ENCODE measurements around the gene MYO5B. TPM values are rescaled to one million over a fixed set of nuclear protein-coding genes. Genes with fewer than 3 reads are reported as not detected.
"Not testable (repeated sequence)": the region's sequence is repeated elsewhere in the genome, so short reads cannot be mapped to it uniquely, and the experiment has no call there.

MYO5B gene
- total RNA-seq, 2 experiments from 2014 or later = 0.18 to 0.23 TPM

GRCh38 chr18:49837316-49837835 lies 357.6 kb downstream of the MYO5B start:
- H3K27ac Mint-ChIP-seq; H3K36me3 Mint-ChIP-seq (ENCODE audit: low read depth); POLR2A ChIA-PET; H3K4me1 Mint-ChIP-seq; ATAC-seq; H3K4me3 Mint-ChIP-seq; H3K27me3 Mint-ChIP-seq; DNase-seq; intact Hi-C loops (cut with DNase I, micrococcal nuclease); H3K9me3 Mint-ChIP-seq (ENCODE audit: low read depth): not testable (repeated sequence)
- CTCF ChIA-PET = interaction anchor here (0.5 kb wide), 1 partner anchor 218 kb away, joined by 3 read pairs; no protein-coding TSS in a partner anchor

- Mint-ChIP-seq H3K27me3 (no peaks in the 10 kb centered on the region), H3K4me3 (no peak overlapping the region), H3K27ac (no peak overlapping the region), H3K4me1 (no peaks in the 10 kb centered on the region), H3K36me3 (ENCODE audit: low read depth) (no peaks in the 10 kb centered on the region), H3K9me3 (ENCODE audit: low read depth) (no peaks in the 10 kb centered on the region)
- ATAC-seq (no peak), DNase-seq (no peak)
- intact Hi-C loops (cut with DNase I, micrococcal nuclease) = no loop called here
- POLR2A ChIA-PET = no interaction called here
- CTCF ChIA-PET = no interaction called here
Measured at GRCh38 chr18:49835405-49835804, 359.5 kb downstream of the MYO5B start.

DNA sequence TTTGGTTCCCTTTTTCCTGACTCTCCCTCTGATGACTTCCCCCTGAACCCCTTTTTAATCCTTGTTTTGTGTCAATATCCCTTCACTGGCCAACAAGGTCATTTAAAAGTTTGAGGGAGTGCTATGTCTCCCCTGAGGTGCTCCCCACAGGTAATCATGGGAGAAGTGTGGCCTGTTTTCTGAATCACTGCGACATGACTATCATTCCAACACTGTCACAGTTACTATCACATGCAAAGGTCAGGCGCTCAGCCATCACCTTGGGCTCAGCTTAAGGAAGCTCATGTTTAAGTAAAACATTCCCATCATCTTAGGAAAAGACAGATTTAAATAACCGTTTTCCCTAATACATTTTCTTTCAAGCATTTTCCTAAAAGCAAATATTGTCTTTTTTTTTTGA lies 360.7 kb downstream of the MYO5B start:
- DNase-seq (no peak), ATAC-seq (no peak)
- H3K4me3 Mint-ChIP-seq = no peak overlapping the region
- H3K27me3 Mint-ChIP-seq = no peaks in the 10 kb centered on the region
- H3K36me3 Mint-ChIP-seq (ENCODE audit: low read depth) = no peaks in the 10 kb centered on the region
- H3K9me3 Mint-ChIP-seq (ENCODE audit: low read depth) = peaks cover 4% of the 10 kb centered on the region
- intact Hi-C loops (cut with DNase I, micrococcal nuclease) = no loop called here
- no peak overlapping the region for H3K27ac Mint-ChIP-seq
- H3K4me1 Mint-ChIP-seq = no peaks in the 10 kb centered on the region
- ChIA-PET POLR2A (interaction anchor here (0.7 kb wide), 1 partner anchor 68 kb away, joined by 6 read pairs; no protein-coding TSS in a partner anchor), CTCF (no interaction called here)

DNA sequence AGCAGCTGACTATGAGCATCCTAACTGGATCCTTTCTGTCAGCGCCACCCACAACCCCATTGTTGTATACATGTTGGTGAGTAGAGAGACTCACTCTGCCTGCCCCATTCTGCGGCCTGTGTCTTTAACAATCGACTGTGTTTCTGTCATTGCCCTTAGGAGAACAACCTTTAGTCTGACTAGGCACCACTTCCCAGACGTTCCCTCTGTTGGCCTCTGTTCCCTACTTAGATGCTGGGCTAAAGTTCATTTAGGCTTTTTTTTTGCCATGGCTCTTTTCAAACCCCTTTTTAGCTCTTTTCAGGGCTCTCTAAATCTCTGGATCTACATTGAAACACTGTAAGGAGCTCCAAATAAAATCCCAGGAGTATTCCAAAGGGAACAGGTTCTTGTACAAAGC lies 361.1 kb downstream of the MYO5B start:
- Mint-ChIP-seq H3K27me3 (no peaks in the 10 kb centered on the region), H3K4me1 (no peaks in the 10 kb centered on the region), H3K27ac (no peak overlapping the region), H3K9me3 (ENCODE audit: low read depth) (peaks cover 4% of the 10 kb centered on the region), H3K4me3 (no peak overlapping the region), H3K36me3 (ENCODE audit: low read depth) (no peaks in the 10 kb centered on the region)
- DNase-seq (no peak), ATAC-seq (no peak)
- intact Hi-C loops (cut with DNase I, micrococcal nuclease) = no loop called here
- POLR2A ChIA-PET = interaction anchor here (0.7 kb wide), 1 partner anchor 68 kb away, joined by 6 read pairs; no protein-coding TSS in a partner anchor
- CTCF ChIA-PET = no interaction called here

DNA sequence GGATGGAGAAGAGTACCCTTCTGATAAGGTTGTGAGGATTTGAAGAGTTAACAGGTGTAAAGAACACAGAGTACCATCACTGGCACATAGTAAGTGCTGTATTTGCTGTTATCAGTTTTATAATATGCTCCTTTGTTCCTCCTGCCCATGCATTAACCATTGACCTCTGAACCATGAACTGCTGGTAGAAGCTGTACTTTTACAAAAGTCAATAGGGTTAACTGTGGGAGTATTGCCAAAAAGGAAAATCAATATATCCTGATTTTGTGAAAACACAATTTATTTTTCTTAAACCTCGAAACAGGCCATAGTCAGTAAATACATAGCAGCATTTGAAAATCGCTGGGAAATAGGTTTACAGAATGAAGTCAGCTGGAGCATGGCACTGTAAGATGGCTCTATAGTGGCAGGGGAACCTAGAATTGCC lies 362.7 kb downstream of the MYO5B start:
- DNase-seq (no peak), ATAC-seq (no peak)
- no peak overlapping the region for H3K27ac Mint-ChIP-seq
- CTCF ChIA-PET = no interaction called here
- H3K36me3 Mint-ChIP-seq (ENCODE audit: low read depth) = peaks cover 4% of the 10 kb centered on the region
- H3K4me1 Mint-ChIP-seq = no peaks in the 10 kb centered on the region
- no peak overlapping the region for H3K4me3 Mint-ChIP-seq
- POLR2A ChIA-PET = no interaction called here
- intact Hi-C loops (cut with DNase I, micrococcal nuclease) = no loop called here
- H3K9me3 Mint-ChIP-seq (ENCODE audit: low read depth) = peaks cover 10% of the 10 kb centered on the region
- peaks cover 3% of the 10 kb centered on the region for H3K27me3 Mint-ChIP-seq

- POLR2A ChIA-PET = no interaction called here
Measured at GRCh38 chr18:49827996-49828395, 367.0 kb downstream of the MYO5B start.

GRCh38 chr18:49819823-49820671 lies 374.9 kb downstream of the MYO5B start:
- intact Hi-C loops (cut with DNase I, micrococcal nuclease) = loop anchor here (10.0 kb wide), 3 partner anchors 445 to 655 kb away; partner anchors contain the start of genes CFAP53 (in 1 of the 2) and SKA1 (in 1 of the 2)

More at GRCh38 chr18:49827996-49828395, 367.0 kb downstream of the MYO5B start:
- ATAC-seq (no peak), DNase-seq (no peak)
- intact Hi-C loops (cut with DNase I, micrococcal nuclease) = no loop called here
- peaks cover 15% of the 10 kb centered on the region for H3K9me3 Mint-ChIP-seq (ENCODE audit: low read depth)
- H3K36me3 Mint-ChIP-seq (ENCODE audit: low read depth) = peaks cover 4% of the 10 kb centered on the region
- H3K27me3 Mint-ChIP-seq = peaks cover 3% of the 10 kb centered on the region
- H3K4me3 Mint-ChIP-seq = no peak overlapping the region
- H3K27ac Mint-ChIP-seq = no peak overlapping the region
- peaks cover 2% of the 10 kb centered on the region for H3K4me1 Mint-ChIP-seq
- CTCF ChIA-PET = no interaction called here

GRCh38 chr18:49819071-49819662 lies 375.8 kb downstream of the MYO5B start:
- peaks cover 11% of the 10 kb centered on the region for H3K36me3 Mint-ChIP-seq (ENCODE audit: low read depth)
- H3K4me3 Mint-ChIP-seq = no peak overlapping the region
- H3K9me3 Mint-ChIP-seq (ENCODE audit: low read depth) = no peaks in the 10 kb centered on the region
- ATAC-seq (no peak), DNase-seq (no peak)
- ChIA-PET POLR2A (no interaction called here), CTCF (no interaction called here)
- no peaks in the 10 kb centered on the region for H3K27me3 Mint-ChIP-seq
- intact Hi-C loops (cut with DNase I, micrococcal nuclease) = loop anchor here (10.0 kb wide), 3 partner anchors 446 to 654 kb away; partner anchors contain the start of genes CFAP53 (in 1 of the 2) and SKA1 (in 1 of the 2)
- peaks cover 65% of the 10 kb centered on the region for H3K4me1 Mint-ChIP-seq
- H3K27ac Mint-ChIP-seq = peak overlapping the region; percentile 79

More at GRCh38 chr18:49819823-49820671, 374.9 kb downstream of the MYO5B start:
- H3K4me3 Mint-ChIP-seq = no peak overlapping the region
- ChIA-PET POLR2A (no interaction called here), CTCF (interaction anchor here (1.5 kb wide), 1 partner anchor 40 kb away, joined by 3 read pairs; no protein-coding TSS in a partner anchor)
- H3K27me3 Mint-ChIP-seq = no peaks in the 10 kb centered on the region
- peak; percentile 57 for DNase-seq
- peak; percentile 80 for ATAC-seq
- peaks cover 60% of the 10 kb centered on the region for H3K4me1 Mint-ChIP-seq
- H3K27ac Mint-ChIP-seq = peak overlapping the region; percentile 79
- H3K36me3 Mint-ChIP-seq (ENCODE audit: low read depth) = peaks cover 8% of the 10 kb centered on the region
- no peaks in the 10 kb centered on the region for H3K9me3 Mint-ChIP-seq (ENCODE audit: low read depth)

- DNase-seq = no peak
Measured at GRCh38 chr18:49817947-49818346, 377.0 kb downstream of the MYO5B start.

GRCh38 chr18:49815927-49816326 lies 379.0 kb downstream of the MYO5B start:
- Mint-ChIP-seq H3K36me3 (ENCODE audit: low read depth) (peaks cover 12% of the 10 kb centered on the region), H3K9me3 (ENCODE audit: low read depth) (no peaks in the 10 kb centered on the region), H3K4me3 (no peak overlapping the region), H3K4me1 (peaks cover 69% of the 10 kb centered on the region), H3K27me3 (no peaks in the 10 kb centered on the region), H3K27ac (no peak overlapping the region)
- CTCF ChIA-PET = interaction anchor here (0.5 kb wide), 1 partner anchor 45 kb away, joined by 3 read pairs; no protein-coding TSS in a partner anchor
- no peak for ATAC-seq
- POLR2A ChIA-PET = no interaction called here
- no peak for DNase-seq
- intact Hi-C loops (cut with DNase I, micrococcal nuclease) = loop anchor here (10.0 kb wide), 3 partner anchors 449 to 651 kb away; partner anchors contain the start of genes CFAP53 (in 1 of the 2) and SKA1 (in 1 of the 2)

More at GRCh38 chr18:49817947-49818346, 377.0 kb downstream of the MYO5B start:
- Mint-ChIP-seq H3K36me3 (ENCODE audit: low read depth) (peaks cover 11% of the 10 kb centered on the region), H3K4me1 (peaks cover 63% of the 10 kb centered on the region), H3K4me3 (no peak overlapping the region), H3K27me3 (no peaks in the 10 kb centered on the region), H3K27ac (no peak overlapping the region), H3K9me3 (ENCODE audit: low read depth) (no peaks in the 10 kb centered on the region)
- POLR2A ChIA-PET = no interaction called here
- intact Hi-C loops (cut with DNase I, micrococcal nuclease) = loop anchor here (10.0 kb wide), 3 partner anchors 447 to 653 kb away; partner anchors contain the start of genes CFAP53 (in 1 of the 2) and SKA1 (in 1 of the 2)
- CTCF ChIA-PET = interaction anchor here (0.9 kb wide), 1 partner anchor 52 kb away, joined by 3 read pairs; no protein-coding TSS in a partner anchor
- ATAC-seq = no peak

DNA sequence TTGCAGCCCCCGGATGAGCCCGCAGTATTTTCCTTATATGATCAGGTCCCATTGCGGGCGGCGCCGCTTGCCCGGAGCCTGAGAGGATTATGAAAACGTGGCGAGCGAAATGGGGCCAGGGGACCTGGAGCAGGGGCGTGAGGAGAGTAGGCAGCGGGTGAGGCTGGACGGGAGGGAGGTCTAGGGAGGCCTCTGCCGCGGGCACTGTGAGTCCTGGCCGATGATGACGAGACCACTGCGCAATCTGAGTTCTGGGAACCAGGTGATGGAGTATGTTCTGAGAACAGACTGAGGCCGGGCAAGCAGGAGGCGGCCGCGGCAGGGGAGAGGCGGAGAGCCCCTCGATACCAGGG lies 380.8 kb downstream of the MYO5B start:
- ChIA-PET POLR2A (no interaction called here), CTCF (no interaction called here)
- ATAC-seq (peak; percentile 59), DNase-seq (peak; percentile 77)
- Mint-ChIP-seq H3K36me3 (ENCODE audit: low read depth) (peaks cover 26% of the 10 kb centered on the region), H3K27ac (peak overlapping the region; percentile 98), H3K4me1 (peaks cover 52% of the 10 kb centered on the region), H3K4me3 (peak overlapping the region; percentile 93), H3K9me3 (ENCODE audit: low read depth) (peaks cover 6% of the 10 kb centered on the region), H3K27me3 (no peaks in the 10 kb centered on the region)
- intact Hi-C loops (cut with DNase I, micrococcal nuclease) = loop anchor here (5.0 to 10.0 kb wide), 7 partner anchors 451 to 1882 kb away; partner anchors contain the start of genes CFAP53 (in 1 of the 2), CXXC1 (in 1 of the 2), SKA1 (in 1 of the 2) and SMAD2 (in 1 of the 2)

Measured in activated CD4-positive, alpha-beta T cell treated with anti-CD3 and anti-CD28 coated beads for 36 hours (primary cell).